Tongue (tissue), 2 donors: ENCODE results near the gene HCRT. TPM values are rescaled to one million over a fixed set of nuclear protein-coding genes. Genes with fewer than 3 reads are reported as not detected.
A peak's percentile ranks its signal among the peaks of the same experiment; 100 is the strongest.

Experiments
- DNase-seq: peaks from one replicate; pipeline ENCODE4 v3.0.0-alpha.2; 2015
- total RNA-seq: library from RNA; depleted of rRNA; stranded (reverse); fragments of >200 nt; gene quantifications from one replicate; pipeline ENCODE4 v1.2.3, GENCODE V29; 2014

Gene HCRT
- total RNA-seq, 1 donor from 2014 or later = not detected

DNA sequence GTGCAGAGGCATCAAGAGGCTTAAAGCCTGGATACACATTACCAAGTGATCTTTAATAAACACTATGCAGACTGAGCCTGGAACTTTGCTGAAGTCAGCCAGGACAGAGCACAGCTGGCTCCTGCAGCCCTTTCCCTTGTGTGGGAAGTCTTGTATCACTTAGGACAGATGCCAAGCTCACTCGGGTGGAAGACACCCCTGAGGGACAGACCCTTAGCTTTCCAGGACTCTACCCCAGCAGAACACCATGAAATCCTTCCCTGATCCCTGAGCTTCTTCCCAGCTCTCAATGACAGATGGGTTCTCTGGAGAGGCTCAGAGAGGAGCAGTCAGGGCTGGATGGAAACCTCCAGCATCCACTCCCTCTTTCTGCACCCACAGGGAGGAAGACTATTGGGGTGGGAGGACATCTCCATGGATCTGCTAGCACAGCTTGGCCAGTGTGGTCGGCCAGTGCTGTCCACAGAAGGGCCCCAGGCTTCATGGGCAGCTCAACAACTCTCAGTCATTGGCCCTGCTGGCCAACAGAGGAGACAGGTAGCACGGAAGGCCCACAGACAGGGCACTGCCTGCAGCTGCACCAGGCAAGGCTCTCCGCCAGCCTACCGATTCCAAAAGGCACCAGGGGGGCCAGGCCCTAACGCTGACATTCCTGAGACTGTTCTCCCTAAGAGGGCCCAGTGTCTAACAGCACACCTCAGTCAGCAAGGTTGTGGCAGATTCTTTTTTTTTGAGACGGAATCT lies 46.3 kb downstream of the HCRT start:
- peak; percentile 36 for DNase-seq

DNA sequence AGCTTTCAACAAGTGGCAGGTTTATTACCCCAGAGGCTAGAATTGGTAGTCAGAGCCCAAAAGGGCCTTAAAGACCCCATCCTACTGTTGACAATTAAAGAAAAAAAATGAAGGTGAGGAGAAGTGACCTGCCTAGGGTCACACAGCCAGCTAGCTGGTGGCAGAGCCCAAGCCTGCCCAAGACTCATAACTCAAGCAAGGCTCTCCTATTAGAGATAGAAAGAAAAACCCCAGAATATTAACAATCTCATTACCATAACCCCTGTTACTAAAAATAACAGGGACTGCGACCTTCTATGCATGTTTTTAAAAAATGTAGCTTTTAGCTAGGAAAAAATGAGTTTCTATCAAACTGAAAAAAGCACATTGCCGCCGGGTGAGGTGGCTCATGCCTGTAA lies 48.6 kb downstream of the HCRT start:
- no peak for DNase-seq

DNA sequence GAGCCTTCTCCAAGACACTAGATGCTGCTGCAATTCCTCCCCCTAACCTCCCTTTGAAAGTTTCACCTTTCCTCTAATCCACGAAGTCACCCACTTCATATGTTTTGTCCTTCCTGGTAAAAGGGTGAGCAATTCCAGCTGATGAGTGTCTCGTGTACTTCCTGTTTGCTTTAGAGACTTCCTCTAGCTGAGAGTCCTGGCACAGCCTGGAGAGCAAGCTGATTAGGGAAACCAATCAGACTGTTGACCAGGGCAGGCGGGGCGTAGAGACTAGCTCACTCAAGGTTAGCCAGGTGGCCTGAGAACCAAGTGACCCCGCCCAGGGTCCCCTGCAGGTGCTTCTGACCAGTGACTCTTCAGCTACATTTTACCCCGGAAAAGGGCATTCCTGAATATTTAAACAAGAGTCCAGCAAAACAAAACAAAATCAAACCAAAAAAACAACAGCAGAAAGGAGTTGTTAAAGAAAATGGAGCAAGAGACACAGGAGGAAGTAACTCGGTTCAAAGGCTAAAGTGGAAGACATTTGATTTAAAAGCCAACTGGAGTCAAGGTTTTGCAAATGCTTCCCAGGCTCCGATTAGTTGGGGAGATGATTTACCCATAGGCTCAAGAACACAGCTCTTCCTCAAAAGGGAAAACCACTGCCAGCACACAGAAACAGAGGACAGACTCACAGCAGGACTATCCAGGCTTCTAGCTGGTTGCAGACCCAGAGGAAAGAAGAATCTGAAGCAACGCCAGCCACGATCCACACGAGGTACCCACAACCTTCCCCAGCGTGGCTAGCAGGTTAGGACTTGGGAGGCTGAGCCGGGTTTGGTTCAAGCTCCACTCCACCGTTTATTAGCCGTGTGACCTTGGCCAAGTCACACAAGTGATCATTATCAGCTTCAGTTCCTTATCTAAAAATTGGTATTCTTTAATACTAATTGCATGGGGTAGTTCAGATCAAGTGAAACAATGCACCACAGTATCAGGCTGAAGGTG lies 49.3 kb downstream of the HCRT start:
- no peak for DNase-seq

DNA sequence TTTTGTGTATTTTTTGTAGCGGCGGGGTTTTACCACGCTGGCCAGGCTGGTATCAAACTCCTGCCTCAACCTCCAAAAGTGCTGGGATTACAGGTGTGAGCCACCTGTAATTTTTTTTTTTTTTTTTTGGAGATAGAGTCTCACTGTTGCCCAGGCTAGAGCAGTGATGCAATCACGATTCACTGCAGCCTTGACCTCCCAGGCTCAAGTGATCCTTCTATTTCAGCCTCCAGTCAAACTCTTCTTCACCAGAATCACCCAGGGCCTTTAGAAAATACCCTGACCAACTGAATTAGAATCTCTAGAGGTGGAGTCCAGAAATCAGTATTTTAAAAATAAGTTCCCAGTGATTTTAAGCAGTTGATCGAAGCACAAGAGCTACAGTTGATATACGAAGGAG lies 50.1 kb downstream of the HCRT start:
- DNase-seq = no peak

Other genes starting within 250 kb of the HCRT start
- 45.2 TPM for gene CNP, start 218.7 kb downstream of the HCRT start, total RNA-seq
- 71.7 TPM for gene DNAJC7, start 168.0 kb downstream of the HCRT start, total RNA-seq
- gene NKIRAS2, start 165.4 kb downstream of the HCRT start, total RNA-seq = 23.6 TPM
- gene C17orf113, start 134.9 kb downstream of the HCRT start, total RNA-seq = 2.3 TPM
- 0.41 TPM for gene ZNF385C, start 87.0 kb downstream of the HCRT start, total RNA-seq
- gene DHX58, start 72.7 kb downstream of the HCRT start, total RNA-seq = 14.4 TPM
- 19.9 TPM for gene KAT2A, start 64.1 kb downstream of the HCRT start, total RNA-seq
- gene HSPB9, start 62.6 kb downstream of the HCRT start, total RNA-seq = not detected
- gene RAB5C, start 30.5 kb downstream of the HCRT start, total RNA-seq = 38.8 TPM
- not detected for gene KCNH4, start 4.3 kb downstream of the HCRT start, total RNA-seq
- 20.0 TPM for gene GHDC, start 9.0 kb upstream of the HCRT start, total RNA-seq
- 63.7 TPM for gene STAT5B, start 90.9 kb upstream of the HCRT start, total RNA-seq
- gene STAT5A, start 103.0 kb upstream of the HCRT start, total RNA-seq = 39.3 TPM
- gene STAT3, start 203.0 kb upstream of the HCRT start, total RNA-seq = 158 TPM
- 336 TPM for gene CAVIN1, start 237.8 kb upstream of the HCRT start, total RNA-seq